ENCODE data around the gene PTGER2. TPM values are rescaled to one million over a fixed set of nuclear protein-coding genes. Genes with fewer than 3 reads are reported as not detected.
A peak's percentile ranks its signal among the peaks of the same experiment; 100 is the strongest.

PTGER2 gene
- polyA plus RNA-seq, 3 donors = 51.5 to 90.4 (median 72.8) TPM

DNA sequence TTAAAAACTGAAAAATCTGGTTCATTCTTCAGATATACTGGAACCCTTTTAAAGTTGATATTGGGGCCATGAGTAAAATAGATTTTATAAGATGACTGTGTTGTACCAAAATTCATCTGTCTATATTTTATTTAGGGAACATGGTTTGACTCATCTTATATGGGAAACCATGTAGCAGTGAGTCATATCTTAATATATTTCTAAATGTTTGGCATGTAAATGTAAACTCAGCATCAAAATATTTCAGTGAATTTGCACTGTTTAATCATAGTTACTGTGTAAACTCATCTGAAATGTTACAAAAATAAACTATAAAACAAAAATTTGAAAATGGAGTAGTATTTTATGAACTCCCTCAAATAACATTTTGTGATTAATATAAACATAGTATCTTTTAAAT is 14.2 kb downstream of the PTGER2 start:
- Mint-ChIP-seq H3K9me3 (peaks cover 0 to 4% (median under 1%) of the 10 kb centered on the region in 7 donors), H3K4me3 (peak overlapping the region; percentile 31 to 54), H3K27me3 (ENCODE audit: low read depth in 3 of 3) (peaks cover 0 to 3% (median 1%) of the 10 kb centered on the region in 3 donors), H3K4me1 (peaks cover 50% of the 10 kb centered on the region), H3K27ac (peak overlapping the region; percentile 89 to 99 (median 95)), H3K36me3 (peaks cover 44 to 55% of the 10 kb centered on the region in 2 donors)
- Histone ChIP-seq H3K4me3 (replicated peaks in 1 of 3; ENCODE audit: low read depth in 2 of 3, low read length in 3 of 3) (peak overlapping the region in 1 of 3 experiments; percentile 1), H3K4me1 (ENCODE audit: control insufficient read depth in 1 of 2, insufficient read depth in 2 of 2, low read length in 2 of 2) (peaks cover 47 to 52% of the 10 kb centered on the region in 2 donors), H3K9me3 (replicated peaks in 1 of 2; ENCODE audit: control insufficient read depth in 1 of 2, insufficient read depth in 1 of 2, low read length in 2 of 2) (no peaks in the 10 kb centered on the region), H3K27me3 (ENCODE audit: control insufficient read depth in 2 of 2, insufficient read depth in 2 of 2, low read length in 2 of 2) (no peaks in the 10 kb centered on the region), H3K9ac (ENCODE audit: insufficient read depth, low read length, poor library complexity, severe bottlenecking) (peak overlapping the region; percentile 13), H4K20me1 (ENCODE audit: insufficient read depth, low read length) (peaks cover 4% of the 10 kb centered on the region), H2AFZ (ENCODE audit: insufficient read depth, low read depth, low read length, poor library complexity, severe bottlenecking) (no peak overlapping the region), H3K4me2 (replicated peaks; ENCODE audit: extremely low read depth, low read length, poor library complexity, severe bottlenecking) (no peak overlapping the region), H3K36me3 (replicated peaks in 1 of 2; ENCODE audit: control insufficient read depth in 1 of 2, insufficient read depth in 2 of 2, low read length in 2 of 2) (peaks cover 7 to 16% of the 10 kb centered on the region in 2 donors), H3K27ac (ENCODE audit: low read depth in 1 of 2, low read length in 2 of 2) (peak overlapping the region in 1 of 2 donors; percentile 83), H3K79me2 (ENCODE audit: insufficient read depth, low read length) (peaks cover 45% of the 10 kb centered on the region)
- TF ChIP-seq, protein P1, sequence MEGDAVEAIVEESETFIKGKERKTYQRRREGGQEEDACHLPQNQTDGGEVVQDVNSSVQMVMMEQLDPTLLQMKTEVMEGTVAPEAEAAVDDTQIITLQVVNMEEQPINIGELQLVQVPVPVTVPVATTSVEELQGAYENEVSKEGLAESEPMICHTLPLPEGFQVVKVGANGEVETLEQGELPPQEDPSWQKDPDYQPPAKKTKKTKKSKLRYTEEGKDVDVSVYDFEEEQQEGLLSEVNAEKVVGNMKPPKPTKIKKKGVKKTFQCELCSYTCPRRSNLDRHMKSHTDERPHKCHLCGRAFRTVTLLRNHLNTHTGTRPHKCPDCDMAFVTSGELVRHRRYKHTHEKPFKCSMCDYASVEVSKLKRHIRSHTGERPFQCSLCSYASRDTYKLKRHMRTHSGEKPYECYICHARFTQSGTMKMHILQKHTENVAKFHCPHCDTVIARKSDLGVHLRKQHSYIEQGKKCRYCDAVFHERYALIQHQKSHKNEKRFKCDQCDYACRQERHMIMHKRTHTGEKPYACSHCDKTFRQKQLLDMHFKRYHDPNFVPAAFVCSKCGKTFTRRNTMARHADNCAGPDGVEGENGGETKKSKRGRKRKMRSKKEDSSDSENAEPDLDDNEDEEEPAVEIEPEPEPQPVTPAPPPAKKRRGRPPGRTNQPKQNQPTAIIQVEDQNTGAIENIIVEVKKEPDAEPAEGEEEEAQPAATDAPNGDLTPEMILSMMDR (IDR thresholded peaks at IDR 0.05) = no peak
- intact Hi-C loops (cut with micrococcal nuclease) = no loop called here
- peak; percentile 54 to 81 (median 80) for DNase-seq

DNA sequence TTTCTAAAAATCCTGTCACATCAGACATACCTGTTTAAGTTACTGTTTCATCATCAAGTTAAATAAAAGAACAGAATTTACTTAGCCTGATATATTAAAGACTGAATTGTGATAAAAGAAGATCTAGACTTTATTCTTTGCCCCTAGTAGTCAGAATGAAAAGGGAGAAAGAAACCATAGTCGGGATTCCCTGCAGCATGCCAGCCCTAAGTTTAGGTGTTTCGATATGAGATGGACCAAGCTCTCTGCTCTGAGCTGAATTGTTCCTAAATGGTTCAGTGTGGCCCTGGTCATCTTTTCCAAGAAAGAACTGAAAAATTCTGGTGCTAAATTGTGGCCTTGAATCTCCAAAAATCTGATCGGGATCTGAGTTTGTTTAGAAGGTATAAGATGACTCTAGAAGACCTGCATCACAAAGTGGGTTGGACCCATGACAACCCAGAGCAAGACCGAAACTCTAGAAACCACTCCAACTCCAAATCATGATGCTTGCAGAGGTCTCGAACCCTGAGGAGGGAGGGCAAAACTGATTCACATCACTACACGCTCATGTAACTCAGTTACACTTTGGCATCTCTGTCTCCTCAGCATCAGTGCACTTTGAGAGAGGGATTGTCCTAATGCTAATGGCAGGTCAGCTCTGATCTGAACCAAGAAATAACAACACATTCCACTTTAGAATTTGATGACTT is 15.7 kb downstream of the PTGER2 start:
- no peak overlapping the region for H3K4me3 Mint-ChIP-seq
- peaks cover 4% of the 10 kb centered on the region for H4K20me1 ChIP-seq (ENCODE audit: insufficient read depth, low read length)
- H3K9me3 ChIP-seq (replicated peaks in 1 of 2; ENCODE audit: control insufficient read depth in 1 of 2, insufficient read depth in 1 of 2, low read length in 2 of 2) = no peaks in the 10 kb centered on the region
- no peaks in the 10 kb centered on the region for H3K27me3 ChIP-seq (ENCODE audit: control insufficient read depth in 2 of 2, insufficient read depth in 2 of 2, low read length in 2 of 2)
- H2AFZ ChIP-seq (ENCODE audit: insufficient read depth, low read depth, low read length, poor library complexity, severe bottlenecking) = no peak overlapping the region
- no peak overlapping the region for H3K9ac ChIP-seq (ENCODE audit: insufficient read depth, low read length, poor library complexity, severe bottlenecking)
- H3K4me3 ChIP-seq (replicated peaks in 1 of 3; ENCODE audit: low read depth in 2 of 3, low read length in 3 of 3) = no peak overlapping the region
- H3K4me2 ChIP-seq (replicated peaks; ENCODE audit: extremely low read depth, low read length, poor library complexity, severe bottlenecking) = no peak overlapping the region
- peaks cover 0 to 3% (median 1%) of the 10 kb centered on the region in 3 donors for H3K27me3 Mint-ChIP-seq (ENCODE audit: low read depth in 3 of 3)
- 86% methylated on average over 4 of the region's 6 CpGs for WGBS (ENCODE audit: insufficient coverage)
- peak overlapping the region in 1 of 7 donors; percentile 14 for H3K27ac Mint-ChIP-seq
- peaks cover 7 to 16% of the 10 kb centered on the region in 2 donors for H3K36me3 ChIP-seq (replicated peaks in 1 of 2; ENCODE audit: control insufficient read depth in 1 of 2, insufficient read depth in 2 of 2, low read length in 2 of 2)
- peaks cover 46% of the 10 kb centered on the region for H3K4me1 Mint-ChIP-seq
- peaks cover 41 to 50% of the 10 kb centered on the region in 2 donors for H3K36me3 Mint-ChIP-seq
- H3K9me3 Mint-ChIP-seq = peaks cover 0 to 4% (median 0%) of the 10 kb centered on the region in 7 donors
- no peak overlapping the region for H3K27ac ChIP-seq (ENCODE audit: low read depth in 1 of 2, low read length in 2 of 2)
- H3K4me1 ChIP-seq (ENCODE audit: control insufficient read depth in 1 of 2, insufficient read depth in 2 of 2, low read length in 2 of 2) = peaks cover 40 to 48% of the 10 kb centered on the region in 2 donors
- no peak for DNase-seq
- intact Hi-C loops (cut with micrococcal nuclease) = no loop called here
- peaks cover 33% of the 10 kb centered on the region for H3K79me2 ChIP-seq (ENCODE audit: insufficient read depth, low read length)
- TF ChIP-seq, protein P1 (IDR thresholded peaks at IDR 0.05) = no peak
